Caco-2 (cell line): ENCODE measurements around the gene OR5C1. TPM values are rescaled to one million over a fixed set of nuclear protein-coding genes. Genes with fewer than 3 reads are reported as not detected.

ENCODE experiments used
- BruUV-seq: library from RNA; stranded (reverse); fragments of 400-500 nt; replicated peaks from 2 replicates; lab custom pipeline; 2021; lab: Mats Ljungman, UMichigan
- CTCF ChIA-PET: fragments of 300-600 bp; sonication (Branson Sonifier 250); formaldehyde crosslinking; loops from one replicate; lab custom pipeline; 2022; ENCODE audit warnings: antibody characterized with exemption; lab: Charles Lee
- POLR2A ChIA-PET: fragments of 300-600 bp; sonication (Branson Sonifier 250); formaldehyde crosslinking; loops from one replicate; lab custom pipeline; 2022; ENCODE audit warnings: antibody characterized with exemption; lab: Charles Lee
- DNase-seq, 2 experiments: peaks; one replicate each; pipeline versions ENCODE4 v3.0.0 to v3.0.0-alpha.2; 2020 to 2022
- H3K27me3 ChIP-seq: replicated peaks from 2 replicates; pipeline ENCODE4 v1.6.0; 2011; ENCODE audit warnings: low read length; ENCODE audit not compliant: control insufficient read depth, insufficient read depth
- H3K36me3 ChIP-seq: 2 replicates; pipeline ENCODE4 v1.5.1; 2011; ENCODE audit warnings: low read length; ENCODE audit not compliant: control insufficient read depth, insufficient read depth
- H3K4me1 ChIP-seq: fragments of 250-450 bp; sonication (Bioruptor Pico); 2 replicates; pipeline ENCODE4 v1.5.1; 2020; ENCODE audit warnings: mild to moderate bottlenecking
- H3K4me3 ChIP-seq: 2 replicates; pipeline ENCODE4 v1.5.1; 2011; ENCODE audit warnings: low read depth, mild to moderate bottlenecking, control low read depth, low read length
- H3K9me3 ChIP-seq: fragments of 250-450 bp; sonication (Bioruptor Pico); 2 replicates; pipeline ENCODE4 v1.5.1; 2020; ENCODE audit warnings: mild to moderate bottlenecking, moderate library complexity
- H3K27ac Mint-ChIP-seq: one replicate; pipeline ENCODE4 v1.8.0; 2022; ENCODE audit warnings: mixed read lengths; ENCODE audit not compliant: unreplicated experiment
- H3K27me3 Mint-ChIP-seq: one replicate; pipeline ENCODE4 v1.8.0; 2022; ENCODE audit warnings: mixed read lengths; ENCODE audit not compliant: insufficient read depth, unreplicated experiment
- H3K36me3 Mint-ChIP-seq: one replicate; pipeline ENCODE4 v1.8.0; 2022; ENCODE audit warnings: mild to moderate bottlenecking, mixed read lengths; ENCODE audit not compliant: insufficient read depth, unreplicated experiment
- H3K4me1 Mint-ChIP-seq: one replicate; pipeline ENCODE4 v1.8.0; 2022; ENCODE audit warnings: low read depth, mixed read lengths; ENCODE audit not compliant: unreplicated experiment
- H3K4me3 Mint-ChIP-seq: one replicate; pipeline ENCODE4 v1.8.0; 2022; ENCODE audit warnings: mild to moderate bottlenecking, moderate library complexity, mixed read lengths; ENCODE audit not compliant: unreplicated experiment
- H3K9me3 Mint-ChIP-seq: one replicate; pipeline ENCODE4 v1.8.0; 2022; ENCODE audit warnings: mixed read lengths; ENCODE audit not compliant: unreplicated experiment
- intact Hi-C: fragments of 100-400 bp; cut with micrococcal nuclease; formaldehyde crosslinking; loops from one replicate; pipeline ENCODE4 v1.10.0; 2022; ENCODE audit not compliant: unreplicated experiment
- total RNA-seq: library from RNA; stranded (reverse); gene quantifications from 2 replicates; pipeline ENCODE4 v1.2.3, GENCODE V29; 2022
- TF ChIP-seq, protein P1 (sequence below), 2 experiments: fragments of 200-600 bp in 1 of 2; IDR thresholded peaks; 1 replicate in 1 of 2; 2 replicates in 1 of 2; pipeline versions ENCODE4 v1.5.1 to v1.8.0; 2011 to 2022; ENCODE audit warnings: antibody characterized with exemption in 1 of 2, control low read depth in 1 of 2, inconsistent platforms in 1 of 2, low read depth in 1 of 2, low read length in 1 of 2, mild to moderate bottlenecking in 1 of 2, moderate library complexity in 1 of 2; ENCODE audit not compliant: insufficient read depth in 1 of 2, severe bottlenecking in 1 of 2, unreplicated experiment in 1 of 2

Gene OR5C1
- total RNA-seq, 1 experiment from 2014 or later = not detected

DNA sequence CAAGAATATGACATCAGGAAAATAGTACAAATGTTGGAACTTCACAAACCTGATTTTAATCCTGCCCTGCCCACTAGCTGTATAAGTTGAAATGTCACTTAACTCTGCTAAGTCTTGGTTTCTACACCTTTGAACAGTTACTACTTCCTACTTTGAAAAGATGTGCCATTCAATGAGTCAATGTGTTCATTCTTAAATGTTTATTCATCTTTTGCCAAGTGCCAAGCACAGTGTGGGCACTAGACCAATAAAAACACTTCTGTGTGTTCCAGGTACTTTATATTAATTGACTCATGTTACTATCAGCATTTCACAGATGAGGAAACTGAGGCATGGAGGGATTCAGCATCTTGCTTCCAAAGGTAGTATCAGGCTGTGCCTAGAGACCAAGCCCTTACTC lies 26.8 kb downstream of the OR5C1 start:
- TF ChIP-seq, protein P1, sequence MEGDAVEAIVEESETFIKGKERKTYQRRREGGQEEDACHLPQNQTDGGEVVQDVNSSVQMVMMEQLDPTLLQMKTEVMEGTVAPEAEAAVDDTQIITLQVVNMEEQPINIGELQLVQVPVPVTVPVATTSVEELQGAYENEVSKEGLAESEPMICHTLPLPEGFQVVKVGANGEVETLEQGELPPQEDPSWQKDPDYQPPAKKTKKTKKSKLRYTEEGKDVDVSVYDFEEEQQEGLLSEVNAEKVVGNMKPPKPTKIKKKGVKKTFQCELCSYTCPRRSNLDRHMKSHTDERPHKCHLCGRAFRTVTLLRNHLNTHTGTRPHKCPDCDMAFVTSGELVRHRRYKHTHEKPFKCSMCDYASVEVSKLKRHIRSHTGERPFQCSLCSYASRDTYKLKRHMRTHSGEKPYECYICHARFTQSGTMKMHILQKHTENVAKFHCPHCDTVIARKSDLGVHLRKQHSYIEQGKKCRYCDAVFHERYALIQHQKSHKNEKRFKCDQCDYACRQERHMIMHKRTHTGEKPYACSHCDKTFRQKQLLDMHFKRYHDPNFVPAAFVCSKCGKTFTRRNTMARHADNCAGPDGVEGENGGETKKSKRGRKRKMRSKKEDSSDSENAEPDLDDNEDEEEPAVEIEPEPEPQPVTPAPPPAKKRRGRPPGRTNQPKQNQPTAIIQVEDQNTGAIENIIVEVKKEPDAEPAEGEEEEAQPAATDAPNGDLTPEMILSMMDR (IDR thresholded peaks at IDR 0.05; ENCODE audit: insufficient read depth in 1 of 2, low read depth in 1 of 2, low read length in 1 of 2, severe bottlenecking in 1 of 2, unreplicated experiment in 1 of 2) = no peak
- ChIA-PET POLR2A (no interaction called here), CTCF (no interaction called here)
- Mint-ChIP-seq H3K27ac (no peak overlapping the region), H3K36me3 (peaks cover 36% of the 10 kb centered on the region), H3K4me1 (no peaks in the 10 kb centered on the region), H3K27me3 (no peaks in the 10 kb centered on the region), H3K4me3 (no peak overlapping the region), H3K9me3 (no peaks in the 10 kb centered on the region)
- Histone ChIP-seq H3K9me3 (no peaks in the 10 kb centered on the region), H3K4me1 (no peaks in the 10 kb centered on the region), H3K4me3 (no peak overlapping the region), H3K36me3 (no peaks in the 10 kb centered on the region), H3K27me3 (no peaks in the 10 kb centered on the region)
- DNase-seq = no peak
- BruUV-seq = no TSS peak
- intact Hi-C loops = loop anchor here (10.0 kb wide), 1 partner anchor 721 kb away; the partner anchor contains the start of gene TTLL11

DNA sequence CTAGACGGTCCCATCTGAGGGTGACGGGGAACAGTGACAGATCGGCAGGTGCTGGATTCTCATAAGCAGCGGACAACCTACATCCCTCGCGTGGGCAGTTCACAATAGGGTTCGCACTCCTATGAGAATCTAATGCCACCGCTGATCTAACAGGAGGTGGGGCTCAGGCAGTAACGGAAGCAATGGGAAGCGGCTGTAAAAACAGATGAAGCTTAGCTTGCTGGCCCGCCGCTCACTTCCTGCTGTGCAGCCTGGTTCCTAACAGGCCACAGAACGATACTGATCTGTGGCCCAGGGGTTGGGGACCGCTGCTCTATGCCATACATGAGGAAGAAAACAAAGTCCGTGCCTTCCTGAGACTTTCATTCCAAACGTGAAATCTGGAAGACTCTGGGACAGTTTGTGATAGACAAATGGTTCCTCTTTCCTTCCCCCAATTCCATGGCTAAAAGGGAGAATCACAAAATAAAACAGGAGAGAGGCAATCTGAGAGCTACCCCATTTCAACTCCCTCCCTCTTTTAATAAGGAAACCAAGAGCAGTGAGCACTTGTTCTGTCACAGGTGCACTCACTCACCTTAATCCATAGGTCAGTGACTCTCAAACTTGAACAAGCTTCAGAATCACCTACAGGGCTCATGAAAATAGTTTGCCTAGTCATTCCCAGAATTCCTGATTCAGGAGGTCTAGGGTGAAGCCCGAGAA lies 27.6 kb downstream of the OR5C1 start:
- BruUV-seq = no TSS peak
- Mint-ChIP-seq H3K4me1 (no peaks in the 10 kb centered on the region), H3K27ac (no peak overlapping the region), H3K36me3 (peaks cover 38% of the 10 kb centered on the region), H3K9me3 (no peaks in the 10 kb centered on the region), H3K4me3 (no peak overlapping the region), H3K27me3 (no peaks in the 10 kb centered on the region)
- Histone ChIP-seq H3K27me3 (no peaks in the 10 kb centered on the region), H3K4me3 (no peak overlapping the region), H3K36me3 (no peaks in the 10 kb centered on the region), H3K9me3 (no peaks in the 10 kb centered on the region), H3K4me1 (no peaks in the 10 kb centered on the region)
- no peak for DNase-seq
- POLR2A ChIA-PET = no interaction called here
- CTCF ChIA-PET = no interaction called here
- TF ChIP-seq, protein P1 (IDR thresholded peaks at IDR 0.05; ENCODE audit: insufficient read depth in 1 of 2, low read depth in 1 of 2, low read length in 1 of 2, severe bottlenecking in 1 of 2, unreplicated experiment in 1 of 2) = no peak
- intact Hi-C loops = loop anchor here (10.0 kb wide), 1 partner anchor 722 kb away; the partner anchor contains the start of gene TTLL11

DNA sequence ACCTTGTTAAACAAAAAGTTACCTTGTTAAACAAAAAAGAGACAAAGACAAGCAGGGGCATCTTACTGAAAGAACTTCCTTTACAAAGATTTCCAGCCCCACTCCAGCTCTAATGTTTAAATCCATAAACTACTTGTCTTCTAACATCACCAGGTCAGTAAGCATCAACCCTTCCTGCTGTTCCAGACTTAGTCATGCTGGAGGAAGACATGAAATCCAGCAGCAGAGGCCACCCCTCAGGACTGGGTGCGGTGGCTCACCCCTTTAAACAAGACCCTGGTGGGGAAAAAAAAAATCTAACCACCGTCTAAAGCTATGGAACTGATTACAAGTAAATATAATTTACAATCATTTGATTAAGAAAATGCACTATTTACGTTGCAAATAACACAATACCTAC lies 30.6 kb downstream of the OR5C1 start:
- TF ChIP-seq, protein P1 (IDR thresholded peaks at IDR 0.05; ENCODE audit: insufficient read depth in 1 of 2, low read depth in 1 of 2, low read length in 1 of 2, severe bottlenecking in 1 of 2, unreplicated experiment in 1 of 2) = no peak
- ChIA-PET CTCF (no interaction called here), POLR2A (no interaction called here)
- no peaks in the 10 kb centered on the region for H3K9me3 Mint-ChIP-seq
- BruUV-seq = no TSS peak
- H3K4me1 Mint-ChIP-seq = no peaks in the 10 kb centered on the region
- no peaks in the 10 kb centered on the region for H3K27me3 ChIP-seq
- H3K27ac Mint-ChIP-seq = no peak overlapping the region
- intact Hi-C loops = loop anchor here (10.0 kb wide), 1 partner anchor 725 kb away; the partner anchor contains the start of gene TTLL11
- no peak for DNase-seq
- no peak overlapping the region for H3K4me3 ChIP-seq
- no peaks in the 10 kb centered on the region for H3K9me3 ChIP-seq
- no peaks in the 10 kb centered on the region for H3K27me3 Mint-ChIP-seq
- peaks cover 40% of the 10 kb centered on the region for H3K36me3 Mint-ChIP-seq
- peaks cover 2% of the 10 kb centered on the region; the same call in 1 of the 2 replicates for H3K36me3 ChIP-seq
- H3K4me3 Mint-ChIP-seq = no peak overlapping the region
- H3K4me1 ChIP-seq = no peaks in the 10 kb centered on the region
